ENCODE results near the gene SV2C. TPM values are rescaled to one million over a fixed set of nuclear protein-coding genes. Genes with fewer than 3 reads are reported as not detected.

The SV2C gene
- total and polyA plus RNA-seq, 2 of the 13 experiments (the other 11 are each of a cell fraction or from before 2014, with no cell fraction given), result not detected

- H3K4me2 ChIP-seq (ENCODE audit: low read depth, low read length), result no peak overlapping the region
- no peak overlapping the region for H3K4me3 ChIP-seq (replicated peaks in 1 of 3; ENCODE audit: insufficient read depth in 1 of 3, low read depth in 2 of 3, low read length in 3 of 3)
- no peaks in the 10 kb centered on the region for H4K20me1 ChIP-seq (ENCODE audit: insufficient read depth, low read length)
- no peak overlapping the region for H3K27ac ChIP-seq (ENCODE audit: extremely low read length, insufficient read depth, low read length)
- ChIA-PET CTCF (ENCODE audit: low intra/inter-chr PET ratio, low total read pairs) (no interaction called here), POLR2A (no interaction called here)
- no peaks in the 10 kb centered on the region for H3K79me2 ChIP-seq (ENCODE audit: insufficient read depth, low read length)
- TF ChIP-seq KAT8 (CRISPR knock-in tag; IDR thresholded peaks at IDR 0.05) (no peak), ZKSCAN8 (CRISPR knock-in tag; IDR thresholded peaks at IDR 0.05; ENCODE audit: borderline replicate concordance) (peak; percentile 97), ZNF160 (CRISPR knock-in tag; IDR thresholded peaks at IDR 0.05) (no peak), CBX5 (CRISPR knock-in tag; IDR thresholded peaks at IDR 0.05; ENCODE audit: borderline replicate concordance) (no peak), CHCHD3 (CRISPR knock-in tag; IDR thresholded peaks at IDR 0.05) (no peak)
- H3K4me1 ChIP-seq (ENCODE audit: insufficient read depth, low read length), result peaks cover 44% of the 10 kb centered on the region
- no peaks in the 10 kb centered on the region for H3K9me3 ChIP-seq (ENCODE audit: low read length)
- DNase-seq (ENCODE audit: low spot score) (no peak), FAIRE-seq (no peak), ATAC-seq (no peak)
- H3K27me3 ChIP-seq (ENCODE audit: control insufficient read depth in 1 of 2, insufficient read depth in 2 of 2, low read length in 2 of 2), result no peaks in the 10 kb centered on the region
- in situ Hi-C loops (cut with HindIII; ENCODE audit: extremely low pct_ligation_motif_present, low pct_unique_long_range_greater_than_20kb), result no loop called here
- no peak overlapping the region for H2AFZ ChIP-seq (ENCODE audit: low read length)
- WGBS (ENCODE audit: low lambda C conversion rate), result 47% methylated on average over 5 of the region's 5 CpGs
- intact Hi-C loops (cut with micrococcal nuclease; ENCODE audit: unreplicated experiment), result no loop called here
- H3K36me3 ChIP-seq (replicated peaks in 1 of 2; ENCODE audit: control insufficient read depth in 1 of 2, insufficient read depth in 2 of 2, low read length in 2 of 2), result no peaks in the 10 kb centered on the region
- no peak overlapping the region for H3K9ac ChIP-seq (ENCODE audit: insufficient read depth, low read depth, low read length)
- no TSS peak for BruUV-seq (replicated peaks)
Measured at GRCh38 chr5:76393035-76393680, 310.0 kb downstream of the SV2C start.

GRCh38 chr5:76397200-76397599 is 314.0 kb downstream of the SV2C start:
- no peak for DNase-seq (ENCODE audit: low spot score)

More at GRCh38 chr5:76397200-76397599, 314.0 kb downstream of the SV2C start:
- whole genome bisulfite sequencing (ENCODE audit: low lambda C conversion rate), result 48% methylated on average over 2 of the region's 2 CpGs
- H3K36me3 ChIP-seq (replicated peaks in 1 of 2; ENCODE audit: control insufficient read depth in 1 of 2, insufficient read depth in 2 of 2, low read length in 2 of 2), result no peaks in the 10 kb centered on the region
- H3K27ac ChIP-seq (ENCODE audit: extremely low read length, insufficient read depth, low read length), result no peak overlapping the region
- no peaks in the 10 kb centered on the region for H3K27me3 ChIP-seq (ENCODE audit: control insufficient read depth in 1 of 2, insufficient read depth in 2 of 2, low read length in 2 of 2)
- no peak for FAIRE-seq
- H3K9ac ChIP-seq (ENCODE audit: insufficient read depth, low read depth, low read length), result no peak overlapping the region
- H3K4me2 ChIP-seq (ENCODE audit: low read depth, low read length), result no peak overlapping the region
- no peak for ATAC-seq
- ChIA-PET CTCF (ENCODE audit: low intra/inter-chr PET ratio, low total read pairs) (no interaction called here), POLR2A (no interaction called here)
- intact Hi-C loops (cut with micrococcal nuclease; ENCODE audit: unreplicated experiment) (no loop called here), in situ Hi-C loops (cut with HindIII; ENCODE audit: extremely low pct_ligation_motif_present, low pct_unique_long_range_greater_than_20kb) (no loop called here)
- no peak overlapping the region for H2AFZ ChIP-seq (ENCODE audit: low read length)
- H3K79me2 ChIP-seq (ENCODE audit: insufficient read depth, low read length), result no peaks in the 10 kb centered on the region
- no TSS peak for BruUV-seq (replicated peaks)
- no peaks in the 10 kb centered on the region for H4K20me1 ChIP-seq (ENCODE audit: insufficient read depth, low read length)
- no peaks in the 10 kb centered on the region for H3K9me3 ChIP-seq (ENCODE audit: low read length)
- TF ChIP-seq ZNF746 (CRISPR knock-in tag; IDR thresholded peaks at IDR 0.05) (no peak), ZNF720 (CRISPR knock-in tag; IDR thresholded peaks at IDR 0.05) (no peak), ZNF121 (CRISPR knock-in tag; IDR thresholded peaks at IDR 0.05) (peak; percentile 70)
- H3K4me3 ChIP-seq (replicated peaks in 1 of 3; ENCODE audit: insufficient read depth in 1 of 3, low read depth in 2 of 3, low read length in 3 of 3), result no peak overlapping the region
- H3K4me1 ChIP-seq (ENCODE audit: insufficient read depth, low read length), result peaks cover 33% of the 10 kb centered on the region
